ENCODE results near the gene TNS4.

DNA sequence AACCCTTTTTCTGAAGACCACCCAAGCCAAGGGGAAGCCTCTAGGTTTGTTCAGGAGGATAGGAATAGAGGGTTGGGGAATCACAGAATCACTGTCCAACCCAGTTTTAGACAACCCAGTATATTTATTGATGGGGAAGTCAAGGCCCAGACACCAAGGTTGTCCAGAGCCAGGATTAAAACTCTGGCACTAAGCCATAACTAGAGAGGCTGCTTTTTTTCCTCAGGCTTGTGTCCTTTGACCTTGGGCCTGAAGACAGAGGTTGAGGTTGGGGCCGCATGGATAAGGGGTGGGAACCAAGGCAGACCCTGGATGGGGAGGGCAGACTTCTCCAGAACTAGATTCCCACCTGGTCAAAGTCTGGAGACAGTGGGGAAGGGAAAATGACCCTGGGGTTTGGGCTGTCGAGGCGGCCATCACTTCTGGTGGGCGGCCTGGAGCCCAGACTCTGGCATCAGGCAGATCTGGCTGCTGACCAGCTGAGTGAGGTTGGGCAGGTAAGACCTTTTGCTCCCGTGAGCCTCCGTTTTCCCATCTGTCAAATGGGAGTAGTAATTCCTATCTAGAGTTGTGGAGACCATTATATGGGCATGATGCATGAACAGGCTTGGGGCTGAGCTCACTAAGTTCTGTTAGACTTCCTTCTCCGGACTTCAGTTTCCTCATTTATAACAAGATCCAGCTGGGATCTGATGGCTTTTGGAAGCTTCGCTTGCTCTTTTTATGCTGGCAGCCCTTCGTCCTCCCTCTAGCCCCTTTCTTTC is 40.3 kb downstream of the TNS4 start:
- TF ChIP-seq, protein P1, sequence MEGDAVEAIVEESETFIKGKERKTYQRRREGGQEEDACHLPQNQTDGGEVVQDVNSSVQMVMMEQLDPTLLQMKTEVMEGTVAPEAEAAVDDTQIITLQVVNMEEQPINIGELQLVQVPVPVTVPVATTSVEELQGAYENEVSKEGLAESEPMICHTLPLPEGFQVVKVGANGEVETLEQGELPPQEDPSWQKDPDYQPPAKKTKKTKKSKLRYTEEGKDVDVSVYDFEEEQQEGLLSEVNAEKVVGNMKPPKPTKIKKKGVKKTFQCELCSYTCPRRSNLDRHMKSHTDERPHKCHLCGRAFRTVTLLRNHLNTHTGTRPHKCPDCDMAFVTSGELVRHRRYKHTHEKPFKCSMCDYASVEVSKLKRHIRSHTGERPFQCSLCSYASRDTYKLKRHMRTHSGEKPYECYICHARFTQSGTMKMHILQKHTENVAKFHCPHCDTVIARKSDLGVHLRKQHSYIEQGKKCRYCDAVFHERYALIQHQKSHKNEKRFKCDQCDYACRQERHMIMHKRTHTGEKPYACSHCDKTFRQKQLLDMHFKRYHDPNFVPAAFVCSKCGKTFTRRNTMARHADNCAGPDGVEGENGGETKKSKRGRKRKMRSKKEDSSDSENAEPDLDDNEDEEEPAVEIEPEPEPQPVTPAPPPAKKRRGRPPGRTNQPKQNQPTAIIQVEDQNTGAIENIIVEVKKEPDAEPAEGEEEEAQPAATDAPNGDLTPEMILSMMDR (IDR thresholded peaks at IDR 0.05; ENCODE audit: low read length) = no peak
- no peak for TF ChIP-seq EZH2 (optimal IDR thresholded peaks at IDR 0.05; ENCODE audit: low read depth, low read length)
